Bronchial epithelial cell (primary cell): ENCODE data around the gene DAO. TPM values are rescaled to one million over a fixed set of nuclear protein-coding genes. Genes with fewer than 3 reads are reported as not detected.
A peak's percentile ranks its signal among the peaks of the same experiment; 100 is the strongest.

Experiments
- DNase-seq: peaks from one replicate; pipeline ENCODE4 v3.0.0-alpha.2; 2010; ENCODE audit warnings: low read depth
- FAIRE-seq: peaks from 2 replicates; lab custom pipeline; 2011; peaks lifted over from hg19 to GRCh38; lab: Jason Lieb, UNC
- H3K27me3 ChIP-seq: 2 replicates; pipeline ENCODE4 v1.5.1; 2011; ENCODE audit warnings: low read length; ENCODE audit not compliant: control insufficient read depth, insufficient read depth
- H3K36me3 ChIP-seq: 2 replicates; pipeline ENCODE4 v1.5.1; 2011; ENCODE audit warnings: low read length; ENCODE audit not compliant: control insufficient read depth, insufficient read depth
- H3K4me3 ChIP-seq: 2 replicates; pipeline ENCODE4 v1.5.1; 2011; ENCODE audit warnings: mild to moderate bottlenecking, low read depth, low read length, control low read depth
- CTCF ChIP-seq: IDR thresholded peaks from 2 replicates; pipeline ENCODE4 v1.5.1; 2011; ENCODE audit warnings: mild to moderate bottlenecking, moderate library complexity, low read length, control low read depth, inconsistent platforms; ENCODE audit not compliant: insufficient read depth, severe bottlenecking
- total RNA-seq: library from RNA; depleted of rRNA; stranded (reverse); fragments of >200 nt; gene quantifications from 2 replicates; pipeline ENCODE4 v1.2.1, GENCODE V29; 2014

Gene DAO
- not detected in 2 replicates for total RNA-seq

- TF ChIP-seq CTCF = no peak
- Histone ChIP-seq H3K36me3 (no peaks in the 10 kb centered on the region), H3K4me3 (no peak within 1 kb of the TSS), H3K27me3 (peaks cover 1% of the 10 kb centered on the region)
- FAIRE-seq (no peak), DNase-seq (no peak)
Measured at GRCh38 chr12:108879615-108880254, at the start of gene DAO. TSS of gene DAO (plus strand) at chr12:108880092. CDS start at chr12:108885007, 4,915 bp downstream.

- FAIRE-seq = no peak
- H3K36me3 ChIP-seq = peaks cover 27% of the 10 kb centered on the region
- no peak for TF ChIP-seq CTCF
- DNase-seq = no peak
- no peak overlapping the region for H3K4me3 ChIP-seq
- no peaks in the 10 kb centered on the region for H3K27me3 ChIP-seq
Measured at GRCh38 chr12:108831309-108831991, 48.4 kb upstream of the DAO start.

- no peak for DNase-seq
- FAIRE-seq = no peak
Measured at GRCh38 chr12:108832208-108832607, 47.7 kb upstream of the DAO start.

GRCh38 chr12:108832730-108833354, 47.0 kb upstream of the DAO start:
- DNase-seq (peak; percentile 92), FAIRE-seq (no peak)
- no peak for TF ChIP-seq CTCF
- H3K36me3 ChIP-seq = peaks cover 28% of the 10 kb centered on the region
- no peak overlapping the region for H3K4me3 ChIP-seq
- no peaks in the 10 kb centered on the region for H3K27me3 ChIP-seq

More at GRCh38 chr12:108832208-108832607, 47.7 kb upstream of the DAO start:
- Histone ChIP-seq H3K27me3 (no peaks in the 10 kb centered on the region), H3K4me3 (no peak overlapping the region), H3K36me3 (peaks cover 27% of the 10 kb centered on the region)
- no peak for TF ChIP-seq CTCF

GRCh38 chr12:108833355-108833733, 46.5 kb upstream of the DAO start:
- DNase-seq (peak; percentile 84), FAIRE-seq (no peak)
- Histone ChIP-seq H3K4me3 (no peak overlapping the region), H3K27me3 (no peaks in the 10 kb centered on the region), H3K36me3 (peaks cover 26% of the 10 kb centered on the region)
- TF ChIP-seq CTCF = no peak
